DMS114 treated with DMSO at 0.1 percent for 48 hours (cell line): ENCODE data around the gene SERPINB1.

Experiments used
- DNase-seq: peaks from one replicate; lab custom pipeline; 2025; ENCODE audit not compliant: unreplicated experiment; lab: John Stamatoyannopoulos, UW

Gene SERPINB1

GRCh38 chr6:2850538-2851113, 9.0 kb upstream of the SERPINB1 start:
- DNase-seq = no peak

- no peak for DNase-seq
Observed at GRCh38 chr6:2848851-2849250, 7.2 kb upstream of the SERPINB1 start.

GRCh38 chr6:2845880-2846208, 4.2 kb upstream of the SERPINB1 start:
- no peak for DNase-seq

GRCh38 chr6:2844008-2844407, 2.3 kb upstream of the SERPINB1 start:
- DNase-seq = no peak

GRCh38 chr6:2843138-2843740, 1.6 kb upstream of the SERPINB1 start:
- DNase-seq = no peak

GRCh38 chr6:2842139-2842552, 483 bp upstream of the SERPINB1 start:
- no peak for DNase-seq

- DNase-seq = no peak
Observed at GRCh38 chr6:2840749-2841061, 958 bp downstream of the SERPINB1 start.

GRCh38 chr6:2839982-2840748, 1.5 kb downstream of the SERPINB1 start:
- no peak for DNase-seq

GRCh38 chr6:2839195-2839981, 2.3 kb downstream of the SERPINB1 start:
- no peak for DNase-seq

- no peak for DNase-seq
Observed at GRCh38 chr6:2838251-2838650, 3.4 kb downstream of the SERPINB1 start.

GRCh38 chr6:2834262-2834661, 7.4 kb downstream of the SERPINB1 start:
- no peak for DNase-seq

- no peak for DNase-seq
Observed at GRCh38 chr6:2831392-2831791, 10.3 kb downstream of the SERPINB1 start.

GRCh38 chr6:2830183-2830582, 11.5 kb downstream of the SERPINB1 start:
- DNase-seq = no peak

- no peak for DNase-seq
Observed at GRCh38 chr6:2829253-2829652, 12.4 kb downstream of the SERPINB1 start.

GRCh38 chr6:2828629-2829028, 13.0 kb downstream of the SERPINB1 start:
- no peak for DNase-seq

GRCh38 chr6:2827142-2827541, 14.5 kb downstream of the SERPINB1 start:
- DNase-seq = no peak

- no peak for DNase-seq
Observed at GRCh38 chr6:2826131-2826530, 15.5 kb downstream of the SERPINB1 start.

- no peak for DNase-seq
Observed at GRCh38 chr6:2823104-2823850, 18.4 kb downstream of the SERPINB1 start.

GRCh38 chr6:2821554-2821953, 20.1 kb downstream of the SERPINB1 start:
- no peak for DNase-seq

- DNase-seq = no peak
Observed at GRCh38 chr6:2820415-2820814, 21.2 kb downstream of the SERPINB1 start.

GRCh38 chr6:2819978-2820377, 21.7 kb downstream of the SERPINB1 start:
- no peak for DNase-seq
